HUES64 (cell line): ENCODE measurements around the gene CIAO2B.

Source experiments
- H3K27ac ChIP-seq: 2 replicates; pipeline ENCODE4 v1.7.0; 2013; ENCODE audit warnings: low read depth, low read length, inconsistent platforms
- H3K27me3 ChIP-seq: 2 replicates; pipeline ENCODE4 v1.6.1; 2013; ENCODE audit warnings: mild to moderate bottlenecking, low read length; ENCODE audit not compliant: insufficient read depth
- H3K36me3 ChIP-seq: 2 replicates; pipeline ENCODE4 v1.6.1; 2013; ENCODE audit warnings: mild to moderate bottlenecking, low read length; ENCODE audit not compliant: insufficient read depth
- H3K4me1 ChIP-seq: 2 replicates; pipeline ENCODE4 v1.6.1; 2013; ENCODE audit warnings: mild to moderate bottlenecking, low read length, moderate library complexity; ENCODE audit not compliant: insufficient read depth
- H3K4me3 ChIP-seq: 2 replicates; pipeline ENCODE4 v1.5.1; 2013; ENCODE audit warnings: mild to moderate bottlenecking, low read length, moderate library complexity
- H3K9ac ChIP-seq: 2 replicates; pipeline ENCODE4 v1.6.1; 2013; ENCODE audit warnings: mild to moderate bottlenecking, low read depth, low read length
- H3K9me3 ChIP-seq: 2 replicates; pipeline ENCODE4 v1.6.1; 2013; ENCODE audit warnings: low read depth, low read length; ENCODE audit not compliant: insufficient read depth
- WGBS: fragments of 150-250, 120-280 bp; methylation state at CpG from one replicate; pipeline ENCODE4 v1.1.7; 2013; ENCODE audit warnings: missing lambda C conversion rate; 5-methylcytosine and 5-hydroxymethylcytosine counted together

Gene CIAO2B

DNA sequence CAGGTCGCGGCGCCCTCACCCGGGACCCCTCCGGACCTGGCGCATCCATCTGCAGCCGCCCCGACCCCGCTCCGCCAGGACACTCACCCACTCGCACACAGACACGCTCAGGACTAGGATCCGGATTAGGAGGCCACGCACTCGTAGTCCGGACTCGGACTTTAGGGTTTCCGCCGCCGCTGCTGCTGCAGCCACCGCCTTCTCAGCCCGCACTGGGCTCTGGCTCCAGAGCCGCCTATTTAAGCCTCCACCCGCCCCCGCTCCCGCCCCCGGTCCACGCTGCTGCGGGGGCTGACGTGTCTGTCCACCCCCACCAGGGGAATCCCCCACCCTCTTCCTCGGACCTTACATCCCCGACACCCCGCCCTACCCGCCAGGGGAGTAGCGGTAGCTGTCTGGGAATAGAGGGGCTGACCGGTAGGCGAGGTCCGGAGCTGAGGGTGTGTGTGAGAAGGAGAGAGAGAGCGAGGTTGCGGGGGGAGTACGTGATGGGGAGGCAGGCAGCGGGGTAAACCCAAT lies 8.8 kb downstream of the CIAO2B start, which contains the start of gene RRAD:
Gene RRAD, minus strand, starts transcription at position 214 of the 519 bp plus-strand sequence. CDS start 356 bp downstream, outside the sequence.
- Histone ChIP-seq H3K4me3 (peak within 1 kb of the TSS; percentile 48), H3K9me3 (no peaks in the 10 kb centered on the region), H3K4me1 (0 out of 2 replicates have a peak, but pooled peaks cover 4% of the 10 kb centered on the region), H3K27ac (no peak within 1 kb of the TSS), H3K36me3 (no peaks in the 10 kb centered on the region), H3K27me3 (peaks cover 51% of the 10 kb centered on the region), H3K9ac (no peak within 1 kb of the TSS)
- 5% methylated on average over 35 of the region's 42 CpGs for WGBS

DNA sequence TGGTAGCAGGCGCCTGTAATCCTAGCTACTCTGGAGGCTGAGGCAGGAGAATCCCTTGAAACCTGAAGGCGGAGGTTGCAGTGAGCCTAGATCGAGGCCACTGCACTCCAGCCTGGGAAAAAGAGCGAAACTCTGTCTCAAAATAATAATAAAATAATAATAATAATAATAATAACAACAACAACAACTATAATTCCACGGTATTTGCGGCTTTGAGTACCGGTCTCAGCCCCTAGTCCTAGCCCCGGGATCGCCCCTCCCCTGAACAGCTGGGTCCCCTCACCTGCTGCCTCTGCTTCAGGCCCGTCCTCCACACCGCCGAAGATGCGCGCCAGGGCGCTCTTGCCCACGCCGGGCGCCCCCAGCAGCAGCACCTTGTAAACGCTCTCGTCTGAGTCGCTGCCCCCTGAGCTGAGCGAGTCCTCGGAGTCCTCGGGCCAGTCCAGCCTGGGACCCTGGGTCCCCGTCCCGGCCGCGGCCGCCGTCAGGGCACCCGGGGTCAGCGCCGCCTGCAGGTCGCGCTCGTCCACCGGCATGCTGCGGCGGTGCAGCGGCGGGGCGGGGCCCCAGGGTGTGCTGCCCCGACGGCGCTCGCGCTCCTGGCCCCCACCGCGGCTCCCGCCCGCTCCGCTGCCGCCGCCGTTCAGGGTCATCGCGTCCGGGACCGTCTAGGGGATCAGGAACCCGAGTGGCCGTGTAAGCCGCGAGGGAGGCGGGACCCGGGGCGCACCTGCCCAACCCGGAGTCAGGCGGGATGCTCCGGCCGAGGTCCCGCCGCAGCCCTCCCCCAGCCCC lies 9.5 kb downstream of the CIAO2B start:
- Histone ChIP-seq H3K36me3 (no peaks in the 10 kb centered on the region), H3K9ac (no peak overlapping the region), H3K27me3 (peaks cover 55% of the 10 kb centered on the region), H3K4me3 (peak overlapping the region; percentile 48), H3K9me3 (no peaks in the 10 kb centered on the region), H3K4me1 (0 out of 2 replicates have a peak, but pooled peaks cover 4% of the 10 kb centered on the region), H3K27ac (no peak overlapping the region)
- WGBS = 7% methylated on average over 71 of the region's 72 CpGs

DNA sequence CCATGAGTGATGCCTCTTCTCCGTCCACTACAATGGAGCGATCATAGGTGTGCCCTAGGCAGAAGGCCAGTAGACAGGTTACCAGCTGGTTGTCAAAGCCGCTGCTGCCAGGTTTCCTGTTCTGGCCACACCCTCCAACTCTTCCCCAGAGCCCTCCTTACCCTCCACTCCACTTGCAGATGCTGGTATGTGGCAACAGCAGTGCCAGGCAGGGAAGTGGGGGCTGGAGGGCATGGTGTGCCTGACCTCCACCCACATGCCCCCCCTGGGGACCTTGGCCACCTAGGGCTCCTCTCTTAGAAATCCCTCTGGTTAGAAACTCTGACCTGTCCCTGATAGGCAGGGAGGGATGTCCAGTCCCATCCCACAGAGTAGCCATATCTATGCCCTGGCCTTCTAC lies 10.3 kb downstream of the CIAO2B start:
- H3K4me1 ChIP-seq = 0 out of 2 replicates have a peak, but pooled peaks cover 4% of the 10 kb centered on the region
- no peak overlapping the region for H3K9ac ChIP-seq
- H3K27ac ChIP-seq = no peak overlapping the region
- no peak overlapping the region for H3K4me3 ChIP-seq
- WGBS = 91% methylated on average over 3 of the region's 3 CpGs
- H3K27me3 ChIP-seq = peaks cover 60% of the 10 kb centered on the region
- H3K9me3 ChIP-seq = no peaks in the 10 kb centered on the region
- H3K36me3 ChIP-seq = no peaks in the 10 kb centered on the region

DNA sequence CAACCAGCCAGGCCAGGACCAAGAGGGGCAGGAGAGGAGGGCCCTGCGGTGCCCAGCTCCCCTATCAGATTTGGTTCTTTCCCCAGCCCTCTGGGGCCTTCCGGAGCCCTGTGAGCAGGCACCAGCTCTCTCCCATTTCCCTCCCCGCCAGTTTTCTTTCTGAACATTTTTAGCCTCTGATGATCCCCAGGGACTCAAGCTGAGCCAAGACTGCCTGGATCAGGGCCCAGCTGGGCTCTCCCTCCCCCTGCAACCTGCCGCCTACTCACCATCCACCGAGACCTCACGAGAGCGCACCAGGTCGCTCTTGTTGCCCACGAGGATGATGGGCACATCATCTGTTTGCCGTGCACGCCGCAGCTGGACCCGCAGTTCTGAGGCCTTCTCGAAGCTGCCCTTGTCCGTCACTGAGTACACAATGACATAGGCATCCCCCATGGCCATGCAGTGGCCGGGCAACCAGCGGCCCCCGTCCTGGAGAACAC lies 10.9 kb downstream of the CIAO2B start:
- H3K9ac ChIP-seq = no peak overlapping the region
- no peak overlapping the region for H3K27ac ChIP-seq
- 90% methylated on average over 18 of the region's 18 CpGs for WGBS
- H3K36me3 ChIP-seq = no peaks in the 10 kb centered on the region
- H3K4me1 ChIP-seq = 0 out of 2 replicates have a peak, but pooled peaks cover 4% of the 10 kb centered on the region
- H3K9me3 ChIP-seq = no peaks in the 10 kb centered on the region
- H3K4me3 ChIP-seq = no peak overlapping the region
- peaks cover 60% of the 10 kb centered on the region for H3K27me3 ChIP-seq

DNA sequence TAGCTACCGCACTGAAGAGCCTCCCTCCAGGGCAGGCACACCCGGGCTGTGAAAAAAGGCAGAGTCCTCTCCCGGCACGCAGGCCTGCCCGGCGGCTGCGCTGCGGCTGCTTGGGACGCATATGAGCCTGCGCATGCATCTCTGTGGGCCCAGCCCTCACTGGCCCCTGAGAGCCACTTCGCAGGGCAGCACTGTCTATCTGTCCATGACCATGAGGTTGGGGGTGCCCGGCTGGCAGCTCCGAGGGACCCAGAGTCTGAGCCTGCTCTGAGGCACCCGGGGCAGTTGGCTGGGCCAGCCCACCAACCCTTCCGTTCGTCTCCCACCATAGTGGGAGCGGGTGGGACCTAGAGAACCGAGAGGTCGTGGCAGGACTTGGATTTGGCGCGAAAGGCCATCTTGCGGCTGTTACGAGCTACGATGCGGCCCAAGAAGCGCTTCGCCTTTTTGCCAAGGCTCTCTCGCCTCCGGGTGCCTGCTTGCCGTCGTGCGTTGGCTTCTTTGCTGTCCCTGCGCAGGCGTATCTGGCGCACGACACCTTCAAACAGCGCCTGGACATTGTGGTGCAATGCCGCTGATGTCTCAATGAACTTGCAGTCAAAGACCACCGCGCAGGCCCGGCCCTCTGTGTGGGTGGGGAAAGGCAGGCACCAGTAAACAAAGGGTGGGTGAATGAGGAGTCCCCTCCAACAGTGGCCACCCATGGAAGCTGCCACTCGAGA lies 12.3 kb downstream of the CIAO2B start:
- Histone ChIP-seq H3K27ac (no peak overlapping the region), H3K27me3 (peaks cover 50% of the 10 kb centered on the region), H3K9ac (no peak overlapping the region), H3K9me3 (no peaks in the 10 kb centered on the region), H3K4me1 (no peaks in the 10 kb centered on the region), H3K36me3 (no peaks in the 10 kb centered on the region), H3K4me3 (no peak overlapping the region)
- WGBS = 92% methylated on average over 42 of the region's 42 CpGs

DNA sequence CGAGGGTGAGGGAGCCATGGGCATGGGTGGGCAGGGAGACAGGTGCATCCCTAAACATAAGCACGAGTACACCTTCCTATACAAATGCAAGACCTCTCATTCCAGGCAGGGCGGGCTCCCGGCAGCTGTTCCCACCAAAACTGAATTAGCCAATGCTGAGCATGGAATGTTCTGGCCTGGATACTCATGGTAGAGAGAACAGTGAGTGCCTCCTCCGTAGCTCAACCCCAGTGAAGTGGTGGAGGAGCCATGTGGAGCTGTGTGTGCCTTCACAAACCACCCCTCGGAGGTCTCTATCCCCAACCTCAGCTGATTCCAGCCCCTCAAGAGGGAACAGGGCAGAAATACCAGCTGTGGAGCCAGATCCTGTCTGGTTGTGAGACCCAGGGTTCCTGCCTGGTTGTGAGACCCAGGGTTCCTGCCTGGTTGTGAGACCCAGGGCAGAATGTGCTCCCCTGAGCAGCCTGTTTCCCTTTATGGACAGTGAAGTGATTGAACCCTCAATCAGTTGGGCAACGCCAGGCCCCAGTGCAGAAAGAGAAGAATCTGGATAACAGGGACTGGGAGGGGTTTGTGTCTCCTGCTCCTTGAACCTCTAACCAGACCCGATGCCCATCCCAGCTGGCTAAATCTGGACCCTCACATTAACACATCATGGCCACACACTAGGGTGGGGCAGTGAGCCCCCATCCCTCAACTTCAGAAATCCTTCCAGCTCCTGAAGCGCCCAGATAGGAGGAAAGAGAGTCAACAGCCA lies 13.1 kb downstream of the CIAO2B start:
- WGBS = 93% methylated on average over 8 of the region's 9 CpGs
- Histone ChIP-seq H3K9ac (no peak overlapping the region), H3K4me1 (no peaks in the 10 kb centered on the region), H3K36me3 (no peaks in the 10 kb centered on the region), H3K27me3 (peaks cover 42% of the 10 kb centered on the region), H3K4me3 (no peak overlapping the region), H3K27ac (no peak overlapping the region), H3K9me3 (no peaks in the 10 kb centered on the region)

DNA sequence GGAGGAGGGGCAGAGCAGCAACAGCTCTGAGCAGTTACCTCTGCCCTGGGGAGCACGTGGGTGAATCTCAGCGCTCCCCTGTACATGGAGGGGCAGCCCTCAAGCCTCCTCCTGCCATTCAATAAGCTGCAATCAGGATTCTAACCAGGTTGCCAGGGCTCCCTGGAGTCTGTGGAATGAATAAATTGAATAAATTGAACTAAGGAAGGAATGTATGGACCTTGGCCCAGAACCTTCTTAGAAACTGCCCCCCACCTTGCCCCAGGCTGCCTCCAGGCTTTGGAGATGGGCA lies 14.0 kb downstream of the CIAO2B start:
- H3K4me1 ChIP-seq = no peaks in the 10 kb centered on the region
- H3K4me3 ChIP-seq = no peak overlapping the region
- no peaks in the 10 kb centered on the region for H3K9me3 ChIP-seq
- 61% methylated on average over 2 of the region's 2 CpGs for WGBS
- H3K27me3 ChIP-seq = peaks cover 33% of the 10 kb centered on the region
- no peak overlapping the region for H3K27ac ChIP-seq
- H3K9ac ChIP-seq = no peak overlapping the region
- H3K36me3 ChIP-seq = no peaks in the 10 kb centered on the region

DNA sequence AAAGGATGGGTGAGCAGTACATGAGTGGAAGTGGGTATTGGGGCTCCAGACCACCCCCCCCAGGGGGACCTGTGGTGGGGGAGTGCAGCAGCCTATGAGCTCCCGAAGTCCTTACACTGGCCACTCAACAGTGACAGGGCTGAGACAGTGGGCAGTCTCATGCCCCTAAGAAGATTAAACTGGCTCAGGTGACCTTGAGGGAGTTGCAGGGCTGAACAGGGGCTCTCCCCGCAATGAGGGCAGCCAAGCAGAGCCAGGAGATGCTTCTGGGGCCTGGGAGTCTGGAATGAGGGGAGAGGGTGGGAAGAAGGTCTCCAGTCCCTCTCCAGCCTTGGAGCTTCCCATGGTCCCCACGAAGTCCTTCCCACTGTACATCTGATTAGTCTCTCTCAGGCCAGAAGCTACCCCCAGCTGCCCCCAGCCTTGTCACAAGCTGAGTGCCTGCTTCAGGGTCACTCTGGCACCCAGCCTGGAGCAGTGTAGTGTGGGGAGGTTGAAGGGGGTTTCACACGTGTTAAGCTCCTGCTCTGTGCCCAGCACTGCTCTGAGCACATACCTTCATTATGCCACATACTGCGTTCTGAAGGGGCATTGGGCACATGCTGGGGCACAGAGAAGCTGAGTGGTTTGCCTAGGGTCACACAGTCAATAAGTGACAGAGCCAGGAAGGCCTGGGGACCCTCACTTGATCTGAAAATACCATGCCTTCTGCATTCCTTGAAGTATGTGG lies 14.5 kb downstream of the CIAO2B start:
- Histone ChIP-seq H3K4me3 (no peak overlapping the region), H3K9me3 (no peaks in the 10 kb centered on the region), H3K27ac (no peak overlapping the region), H3K4me1 (no peaks in the 10 kb centered on the region), H3K9ac (no peak overlapping the region), H3K36me3 (no peaks in the 10 kb centered on the region), H3K27me3 (peaks cover 28% of the 10 kb centered on the region)
- WGBS = 76% methylated on average over 5 of the region's 5 CpGs

DNA sequence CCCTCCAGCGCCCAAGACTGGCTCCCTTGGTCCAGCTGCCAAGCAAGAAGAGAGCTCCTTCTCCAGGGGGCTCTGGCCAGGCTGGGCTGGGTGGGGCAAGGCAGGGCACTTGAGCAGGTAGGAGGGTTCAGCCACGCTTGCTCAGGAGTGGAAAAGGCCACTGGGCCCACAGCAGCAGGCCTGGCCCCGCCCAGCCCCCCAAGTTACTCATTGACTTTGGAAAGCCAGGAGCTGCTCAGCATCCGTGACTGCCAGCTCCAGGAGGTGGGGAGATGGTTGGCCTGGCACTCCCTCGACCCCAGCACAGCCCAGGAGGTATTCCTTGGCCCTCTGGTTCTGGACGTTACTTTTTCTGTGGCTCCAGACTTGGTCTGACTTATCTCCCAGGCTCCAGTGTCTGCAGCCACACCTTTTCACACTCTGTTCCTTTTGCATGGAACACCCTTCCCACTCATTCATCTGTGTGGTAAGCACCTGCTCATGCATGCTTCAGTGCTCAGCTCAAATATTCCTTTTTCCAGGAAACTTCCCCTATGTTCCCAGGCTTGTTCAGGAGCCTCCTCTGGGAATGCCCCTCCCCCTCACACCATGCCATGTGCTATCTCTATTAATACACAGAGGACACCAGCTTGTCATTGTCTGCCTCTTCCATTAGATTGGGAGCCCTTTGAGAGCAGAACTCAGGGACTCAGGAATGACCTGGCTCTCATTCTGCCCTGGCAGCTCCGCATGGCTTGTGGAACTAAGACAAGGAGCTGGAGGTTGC lies 15.2 kb downstream of the CIAO2B start, which contains the start of gene CDH16:
Gene CDH16, minus strand, starts transcription at position 83 of the 766 bp plus-strand sequence. CDS start 820 bp downstream, outside the sequence.
- no peaks in the 10 kb centered on the region for H3K4me1 ChIP-seq
- H3K27me3 ChIP-seq = peaks cover 21% of the 10 kb centered on the region
- H3K36me3 ChIP-seq = no peaks in the 10 kb centered on the region
- H3K9ac ChIP-seq = no peak within 1 kb of the TSS
- WGBS = 85% methylated on average over 7 of the region's 7 CpGs
- H3K4me3 ChIP-seq = no peak within 1 kb of the TSS
- H3K27ac ChIP-seq = no peak within 1 kb of the TSS
- no peaks in the 10 kb centered on the region for H3K9me3 ChIP-seq

DNA sequence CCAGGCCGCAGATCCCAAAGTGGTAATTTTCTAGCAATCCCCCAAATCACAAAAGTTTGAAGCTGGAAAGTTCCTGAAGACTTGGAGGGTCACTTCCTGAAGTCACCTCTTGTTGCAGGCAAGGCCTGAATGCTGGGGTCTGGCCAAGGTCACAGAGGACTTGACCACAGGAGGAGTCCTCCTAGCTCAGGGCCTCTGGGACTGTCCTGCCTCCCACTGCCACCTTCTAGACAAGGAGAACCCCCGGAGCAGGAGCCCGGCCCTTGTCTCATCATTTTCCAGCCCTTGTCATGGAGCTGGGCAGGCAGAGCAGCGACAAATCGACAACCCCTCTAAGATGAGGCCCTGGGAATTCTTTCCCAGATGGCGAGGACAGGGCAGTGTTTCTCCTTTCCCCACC lies 15.8 kb downstream of the CIAO2B start:
- H3K9me3 ChIP-seq = no peaks in the 10 kb centered on the region
- no peak overlapping the region for H3K9ac ChIP-seq
- H3K4me3 ChIP-seq = no peak overlapping the region
- H3K27ac ChIP-seq = no peak overlapping the region
- H3K36me3 ChIP-seq = no peaks in the 10 kb centered on the region
- H3K27me3 ChIP-seq = peaks cover 15% of the 10 kb centered on the region
- H3K4me1 ChIP-seq = no peaks in the 10 kb centered on the region
- 87% methylated on average over 6 of the region's 6 CpGs for WGBS
